HG02588 (cell line): ENCODE data around the gene RBM45.
"Not testable (repeated sequence)": the region's sequence is repeated elsewhere in the genome, so short reads cannot be mapped to it uniquely, and the experiment has no call there.

Experiments used
- ATAC-seq: cut with Tn5 transposase; IDR thresholded peaks from one replicate; pipeline ENCODE4 v1.9.1; 2021; ENCODE audit warnings: mild to moderate bottlenecking, moderate library complexity; ENCODE audit not compliant: unreplicated experiment

Gene RBM45

DNA sequence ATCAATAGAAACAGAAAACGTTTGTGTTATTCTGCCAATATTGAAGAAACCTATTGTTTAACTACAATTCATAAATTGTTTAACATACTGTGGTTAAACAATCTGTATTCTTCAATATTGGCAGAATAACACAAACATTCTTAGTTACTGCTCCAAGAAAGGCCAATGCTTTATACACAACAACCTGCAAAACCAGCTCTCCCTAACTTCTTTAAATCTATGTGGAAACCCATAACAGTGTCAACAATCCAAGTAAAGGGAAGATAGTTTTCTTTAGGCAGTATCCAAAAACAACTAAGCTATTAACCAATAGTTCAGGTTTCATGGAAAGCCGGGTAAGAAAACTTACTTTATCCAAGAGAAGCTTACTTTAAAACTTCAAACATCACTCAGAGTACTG, 6.2 kb upstream of the RBM45 start:
- no peak for ATAC-seq

DNA sequence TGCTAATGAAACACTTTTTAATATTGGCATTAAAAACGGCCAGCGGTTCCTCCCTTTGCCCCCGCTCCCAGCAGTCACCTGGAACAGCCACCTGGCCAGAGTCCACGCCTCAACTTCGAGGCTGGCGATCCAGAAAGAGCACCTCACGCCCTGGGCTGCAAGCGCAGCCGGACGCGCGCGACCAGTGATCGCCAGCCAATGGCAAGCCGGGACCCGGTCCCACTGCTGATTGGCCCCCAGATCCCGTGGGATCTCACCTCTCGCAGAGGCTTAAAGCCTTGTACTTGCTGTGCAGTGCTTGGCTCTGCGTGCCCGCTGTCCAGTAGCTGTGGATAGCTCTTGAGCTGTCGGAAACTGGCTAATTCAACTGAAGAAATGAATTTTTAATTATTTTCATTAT, 4.1 kb upstream of the RBM45 start:
- ATAC-seq, result no peak

DNA sequence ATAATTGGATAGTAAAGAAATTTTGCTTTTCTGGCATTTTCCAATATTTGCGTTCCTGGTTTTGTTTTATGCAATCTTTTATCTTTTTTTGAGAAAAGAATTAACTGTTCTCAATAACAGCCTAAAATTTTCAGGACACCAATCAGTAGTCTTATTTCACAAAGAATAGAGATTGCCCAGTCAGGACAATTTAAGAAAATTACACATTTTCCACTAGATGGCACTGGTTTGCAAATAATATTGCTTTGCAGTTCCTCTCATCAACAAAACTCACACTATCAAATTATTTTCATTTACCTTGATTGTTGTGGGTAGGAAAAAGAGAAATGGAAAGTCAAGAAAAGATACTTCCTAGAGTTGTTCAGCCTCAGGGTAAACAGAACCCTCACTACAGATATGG, 2.4 kb upstream of the RBM45 start:
- ATAC-seq, result no peak

DNA sequence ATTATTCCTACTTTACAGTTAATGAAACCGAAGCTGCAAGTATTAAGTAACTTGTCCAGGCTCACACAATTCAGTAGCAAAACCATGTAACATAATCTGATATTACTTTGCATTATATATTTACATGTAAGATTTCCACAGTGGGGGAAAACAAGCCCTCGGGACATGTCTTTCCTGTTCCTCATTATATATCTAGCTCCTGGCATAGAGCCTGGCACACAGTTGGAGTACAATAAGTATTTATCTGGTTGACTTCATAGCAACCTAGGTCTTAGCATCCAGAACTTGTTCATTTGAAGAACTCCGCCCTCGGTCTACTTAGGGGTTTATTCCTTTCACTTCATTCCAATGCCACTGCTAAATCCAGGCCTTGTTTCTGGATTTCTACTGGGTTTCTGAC, 1.6 kb upstream of the RBM45 start:
- ATAC-seq, result no peak

DNA sequence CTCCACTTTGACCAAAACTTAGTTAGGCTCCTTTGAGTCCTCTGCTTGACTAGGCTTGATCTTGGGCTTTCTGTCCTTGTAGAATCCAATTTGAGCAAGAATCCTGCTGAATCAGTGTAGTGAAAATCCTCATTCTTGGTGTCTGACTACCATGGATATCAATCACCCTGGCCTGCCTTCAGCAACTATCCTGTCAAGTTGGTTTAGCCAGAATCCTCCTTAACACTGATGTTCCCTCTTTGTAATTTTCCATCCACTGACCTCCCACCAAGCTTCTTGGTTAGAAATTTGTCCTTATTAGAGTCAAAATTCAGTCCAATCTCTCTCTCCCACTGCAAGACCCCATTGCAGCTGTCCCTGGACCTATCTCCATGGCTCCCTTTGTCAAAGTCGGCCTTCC, 494 bp upstream of the RBM45 start:
- ATAC-seq, result no peak

DNA sequence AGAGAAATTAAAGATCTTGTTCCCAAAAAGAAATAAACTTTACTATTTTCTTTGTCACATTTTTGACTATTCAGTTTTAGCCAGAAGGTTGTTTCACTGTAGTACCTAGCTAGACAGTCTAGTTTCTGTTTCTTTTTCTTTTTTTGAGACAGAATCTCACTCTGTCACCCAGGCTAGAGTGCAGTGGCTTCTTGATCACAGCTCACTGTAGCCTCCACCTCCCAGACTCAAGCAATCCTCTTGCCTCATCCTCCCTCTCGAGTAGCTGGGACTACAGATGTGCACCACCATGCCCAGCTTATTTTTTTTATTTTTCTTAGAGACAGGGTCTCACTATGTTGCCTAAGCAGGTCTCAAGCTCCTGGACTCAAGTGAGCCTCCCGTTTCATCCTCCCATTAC, 2.2 kb downstream of the RBM45 start:
- ATAC-seq, result peak; percentile 46

DNA sequence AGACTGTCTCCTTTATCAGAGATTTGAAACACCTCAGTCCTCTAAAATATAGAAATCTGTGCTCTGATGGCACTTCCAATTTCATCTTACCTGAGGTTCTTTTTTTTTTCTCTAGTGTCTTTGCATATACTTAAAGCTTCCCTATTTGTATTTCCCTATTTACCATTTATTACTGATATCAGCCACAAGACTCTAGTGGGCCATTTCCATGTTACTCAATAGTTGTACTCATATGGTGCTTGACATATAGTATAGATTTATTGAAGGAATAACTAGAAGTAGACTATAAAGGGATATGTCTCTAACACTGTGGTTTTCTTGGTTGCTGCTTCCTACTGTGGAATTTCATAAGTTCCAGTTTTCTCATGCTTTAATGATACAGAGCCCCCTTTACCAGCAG, 3.0 kb downstream of the RBM45 start:
- ATAC-seq, result no peak

DNA sequence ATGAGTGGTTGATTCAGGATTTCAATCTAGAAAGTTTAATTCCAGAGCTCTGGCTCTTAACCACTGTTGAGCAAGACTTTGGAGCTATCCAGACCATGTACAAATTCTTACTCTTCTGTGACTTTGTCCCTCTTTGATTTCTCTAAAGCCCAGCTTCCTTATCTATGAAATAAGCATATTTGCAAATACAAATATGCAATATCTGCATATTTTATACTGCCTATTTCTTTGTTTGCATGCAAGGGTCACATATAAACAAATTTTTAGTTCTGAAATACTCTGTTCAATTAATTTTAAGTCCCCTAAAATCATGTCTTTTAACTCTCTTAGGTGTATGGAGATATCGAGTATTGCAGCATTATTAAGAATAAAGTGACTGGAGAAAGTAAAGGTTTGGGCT, 5.5 kb downstream of the RBM45 start:
- ATAC-seq, result no peak

DNA sequence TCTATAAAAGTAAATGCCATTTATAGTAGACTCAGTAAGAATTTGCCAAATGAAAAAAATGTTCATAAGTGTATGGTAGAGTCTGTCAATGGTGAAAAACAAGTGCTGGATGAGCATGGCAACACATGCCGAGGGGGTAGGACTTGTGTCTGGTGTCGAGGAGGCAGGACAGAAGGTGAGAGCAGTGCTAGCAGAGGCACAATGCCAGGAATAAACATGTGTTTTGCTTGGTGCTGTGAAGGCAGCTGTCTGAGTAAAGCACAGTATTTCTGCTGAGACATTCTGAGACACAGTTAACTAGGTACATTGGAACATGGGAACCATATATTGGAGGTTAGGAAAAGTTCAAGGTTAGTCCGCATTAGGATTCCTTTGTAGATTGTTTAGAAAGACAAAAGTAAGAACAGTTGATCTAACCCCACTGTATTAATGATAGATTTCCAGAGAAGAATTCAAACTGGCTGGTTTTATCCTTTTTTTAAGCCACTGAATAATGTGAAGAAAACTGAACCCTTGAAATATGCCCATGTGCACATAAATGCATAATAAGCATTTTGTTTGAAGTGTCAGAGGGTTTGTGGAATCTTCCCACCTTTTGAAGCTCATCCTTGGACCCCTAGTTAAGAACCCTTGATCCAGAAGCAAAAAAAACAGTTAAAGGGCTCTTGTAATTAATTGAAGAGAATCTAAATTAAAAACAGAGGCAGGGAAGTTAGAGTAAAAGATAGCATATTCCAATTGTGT, 7.1 kb downstream of the RBM45 start:
- ATAC-seq, result no peak

DNA sequence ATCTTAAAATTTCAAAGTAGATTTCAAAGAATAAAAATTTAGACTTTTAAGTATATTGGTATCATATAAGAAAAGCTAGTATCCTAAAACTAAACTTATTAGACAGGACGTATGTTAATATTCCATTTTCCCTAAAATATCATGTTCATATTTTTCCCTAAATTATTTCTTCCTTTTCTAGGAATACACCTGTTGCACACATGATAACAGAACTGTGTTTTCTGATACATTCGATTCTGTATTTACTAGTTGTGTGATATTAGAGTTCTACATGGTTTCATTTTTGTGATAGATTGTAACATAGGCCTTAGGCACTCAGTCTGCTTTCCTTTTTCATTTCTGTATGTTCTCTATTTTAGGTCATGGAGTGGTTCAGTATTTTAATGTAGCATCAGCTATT, 10.9 kb downstream of the RBM45 start:
- ATAC-seq, result no peak

DNA sequence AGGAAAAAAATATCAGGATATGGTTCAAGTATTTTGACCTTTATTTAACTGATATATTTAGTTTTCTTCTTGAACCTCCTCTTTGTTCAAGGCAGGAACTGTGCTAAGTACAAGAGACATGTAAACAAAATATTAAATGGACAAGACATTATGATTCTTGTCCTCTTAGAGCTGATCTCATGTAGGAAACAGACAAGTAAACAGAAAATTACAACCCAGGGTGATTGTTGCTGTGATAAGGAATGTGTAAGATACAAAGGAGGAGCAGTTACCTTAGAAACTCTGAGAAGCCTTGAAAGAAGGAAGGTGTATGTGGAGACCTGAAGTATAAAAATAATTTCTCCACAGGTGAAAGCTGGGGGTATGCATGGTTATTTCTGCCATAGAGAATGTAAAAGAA, 12.9 kb downstream of the RBM45 start:
- no peak for ATAC-seq

DNA sequence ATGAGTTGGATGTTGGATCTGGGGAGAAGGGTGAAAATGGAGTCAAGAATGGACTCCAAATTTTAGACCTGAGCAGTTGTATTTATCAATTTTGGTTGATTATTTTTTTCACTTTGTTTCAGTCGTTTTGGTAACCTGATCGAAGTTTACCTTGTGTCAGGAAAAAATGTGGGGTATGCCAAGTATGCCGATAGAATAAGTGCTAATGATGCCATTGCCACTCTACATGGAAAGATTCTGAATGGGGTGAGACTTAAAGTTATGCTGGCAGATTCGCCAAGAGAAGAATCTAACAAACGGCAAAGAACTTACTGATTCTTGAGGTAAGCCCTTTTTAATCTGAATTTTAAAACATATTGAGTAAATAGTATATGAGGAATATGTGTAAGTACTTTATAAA, 13.6 kb downstream of the RBM45 start:
- no peak for ATAC-seq

DNA sequence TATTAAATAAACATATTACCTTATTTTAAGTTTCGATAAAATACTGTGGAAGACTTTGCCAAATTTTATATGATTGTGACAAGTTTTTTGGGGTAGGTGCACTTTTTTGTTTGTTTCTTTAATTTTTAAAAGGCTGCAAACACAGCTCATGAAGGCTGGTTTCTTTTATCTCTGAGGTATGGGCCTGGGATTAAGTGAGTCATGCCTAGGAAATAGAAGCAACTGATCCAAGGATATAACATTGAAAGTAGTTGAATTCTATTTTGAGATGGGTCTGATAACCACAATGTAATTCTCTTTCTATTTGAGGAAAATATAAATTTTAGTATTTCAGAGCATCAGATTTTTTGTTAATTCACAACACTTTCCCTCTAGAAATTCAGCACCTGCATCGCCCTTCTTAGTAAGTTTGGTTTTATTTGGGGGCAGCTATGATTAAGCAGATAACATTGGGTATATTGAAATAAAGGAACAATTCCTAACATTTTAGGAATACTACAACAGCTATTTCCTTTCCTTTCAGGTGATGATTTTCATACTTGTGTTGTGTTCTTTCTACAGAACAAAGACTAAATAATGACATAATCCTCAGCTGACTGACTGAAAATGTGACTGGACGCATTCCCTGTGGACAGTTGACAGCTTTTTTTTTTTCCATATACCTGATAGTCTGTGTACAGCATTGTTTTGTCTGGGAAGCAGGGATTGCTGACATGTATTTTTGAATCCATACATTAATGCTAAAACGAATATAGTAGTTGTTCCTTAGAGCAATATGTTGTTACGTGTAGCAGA, 16.8 kb downstream of the RBM45 start:
- no peak for ATAC-seq

DNA sequence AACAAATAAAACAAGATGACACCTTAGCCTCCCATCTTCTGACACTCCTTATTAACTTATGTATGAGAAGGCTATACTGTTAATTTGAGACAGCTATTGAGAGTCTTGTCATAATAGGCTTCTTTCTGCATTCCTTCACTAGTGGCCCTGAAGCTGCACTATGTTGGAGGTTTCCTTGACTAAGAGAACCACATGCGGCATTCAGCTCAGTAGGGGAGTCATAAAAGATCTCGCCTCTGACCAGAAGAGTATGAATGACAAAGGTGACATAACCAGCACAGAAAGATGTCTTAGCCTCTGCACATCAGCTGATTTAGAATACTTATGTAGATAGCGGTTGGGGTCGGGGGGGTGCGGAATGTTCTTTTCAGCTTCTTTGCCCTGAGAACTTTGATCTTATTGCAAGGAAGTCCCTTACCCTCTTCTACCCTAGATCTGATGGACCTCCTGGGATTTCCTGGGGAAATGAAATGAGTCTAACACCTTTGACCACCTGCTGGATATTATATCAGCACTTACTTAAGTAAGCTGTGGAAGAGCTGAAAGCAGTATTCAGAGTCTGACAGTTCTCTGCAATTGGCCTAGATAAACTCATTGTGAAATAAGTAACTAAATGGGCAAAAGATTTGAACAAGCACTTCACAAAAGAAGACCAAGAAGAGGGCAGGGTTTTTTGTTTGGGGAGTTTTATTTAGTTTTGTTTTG, 24.2 kb downstream of the RBM45 start:
- no peak for ATAC-seq

DNA sequence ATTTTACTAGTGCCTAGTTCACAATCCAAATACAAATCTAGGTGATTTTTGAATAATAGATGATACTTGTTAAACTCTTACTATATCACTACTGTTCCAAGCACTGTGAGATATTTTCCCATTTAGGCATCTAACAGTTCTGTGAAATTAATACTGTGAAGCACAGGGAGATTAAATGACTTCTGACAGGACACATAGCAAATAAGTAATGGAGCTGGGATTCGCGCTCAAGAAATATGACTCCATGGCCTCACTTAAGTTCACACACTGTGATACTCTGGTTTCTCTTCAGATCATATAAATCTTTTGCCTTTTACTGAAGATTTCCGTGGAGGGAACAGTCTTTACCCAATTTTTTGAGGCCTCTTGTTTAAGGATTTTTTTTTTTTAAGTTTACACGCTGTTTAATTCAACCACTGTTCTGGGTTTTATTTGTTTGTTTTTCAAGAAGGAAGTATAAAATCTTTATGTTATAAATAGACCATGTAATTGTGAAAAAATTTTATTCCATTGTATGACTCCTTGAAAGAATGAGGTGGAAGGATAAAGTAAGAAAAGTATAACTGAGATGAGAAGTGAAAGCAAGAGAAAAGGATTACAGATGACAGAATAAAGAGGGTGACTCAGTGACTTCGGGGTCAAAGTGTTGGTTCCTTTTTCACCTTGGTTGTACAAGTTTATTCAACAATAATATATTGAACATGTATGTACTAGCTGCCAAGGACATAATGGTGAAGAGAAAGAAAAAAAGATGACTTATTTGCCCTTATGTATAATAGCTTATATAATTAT, 30.2 kb downstream of the RBM45 start:
- ATAC-seq, result no peak

DNA sequence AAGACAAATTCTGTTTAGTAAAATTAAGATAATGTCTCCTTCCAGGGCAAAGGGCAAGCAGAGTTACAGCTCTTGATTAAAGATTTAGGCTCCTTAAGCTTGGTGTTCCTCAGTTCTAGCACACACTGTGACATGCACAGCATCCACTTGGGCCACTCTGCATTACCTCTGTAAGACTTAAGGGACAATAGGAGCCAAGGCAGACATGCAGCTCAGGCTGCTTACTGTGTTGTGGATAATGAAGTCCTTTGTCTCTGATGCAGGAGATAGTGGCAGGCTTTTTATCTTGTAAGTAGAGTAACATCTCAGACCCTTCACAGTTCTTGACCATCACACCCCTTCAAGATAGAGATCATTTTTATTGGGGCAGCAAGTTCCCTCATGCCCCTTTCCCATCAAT, 31.2 kb downstream of the RBM45 start:
- ATAC-seq, result no peak

DNA sequence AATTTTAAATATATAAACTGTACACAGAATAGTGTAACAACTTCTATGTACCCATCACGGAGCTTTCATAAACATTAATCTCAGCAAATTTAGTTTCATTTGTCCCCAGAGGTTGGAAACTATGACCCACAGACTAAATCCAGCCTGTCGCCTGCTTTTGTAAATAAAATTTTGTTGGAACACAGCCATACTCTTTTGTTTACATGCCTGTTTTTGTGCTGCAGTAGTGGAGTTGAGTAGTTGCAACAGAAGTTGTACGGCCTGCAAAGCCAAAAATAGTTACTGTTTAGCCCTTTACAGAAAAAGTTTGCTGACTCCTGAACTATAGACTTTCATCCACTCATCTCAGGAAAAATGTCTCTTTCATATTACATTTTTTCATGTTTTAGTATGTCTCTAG, 39.8 kb downstream of the RBM45 start:
- no peak for ATAC-seq

DNA sequence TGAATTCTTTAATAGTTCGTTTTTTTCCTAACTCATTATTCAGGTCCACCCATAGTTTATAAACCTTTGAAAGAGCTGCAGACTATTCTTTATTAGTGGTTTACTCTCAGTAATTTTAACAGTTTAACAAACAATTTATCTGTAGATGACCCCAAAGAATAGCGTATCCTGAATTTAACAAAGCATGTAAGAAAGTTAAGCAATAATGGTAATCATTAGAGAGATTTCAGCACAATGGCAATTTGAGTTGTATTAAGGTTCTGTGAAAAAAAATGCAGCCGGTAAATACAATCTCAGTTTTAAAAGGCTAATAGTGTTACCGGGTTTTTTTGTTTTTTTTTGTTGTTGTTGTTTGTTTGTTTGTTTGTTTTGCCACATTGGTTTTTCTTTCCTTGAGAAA, 40.3 kb downstream of the RBM45 start:
- ATAC-seq, result no peak

DNA sequence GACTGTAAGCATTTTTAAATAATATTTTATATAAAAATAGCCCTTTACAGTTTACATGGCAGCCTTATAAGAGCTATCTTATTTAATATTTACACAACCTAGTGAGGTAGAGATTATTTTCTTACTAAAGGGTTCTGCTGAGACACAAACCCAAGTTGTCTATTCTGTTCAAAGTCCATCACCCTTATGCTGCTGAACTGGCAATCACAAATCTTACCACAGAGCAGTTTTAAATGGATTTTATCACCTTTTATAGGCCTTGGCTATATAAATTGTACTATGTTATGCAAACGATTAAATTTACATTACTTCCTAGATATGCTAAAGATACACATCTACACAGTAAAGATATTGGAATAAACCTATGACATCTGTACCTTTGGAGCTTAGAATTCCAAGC, 40.7 kb downstream of the RBM45 start:
- no peak for ATAC-seq

DNA sequence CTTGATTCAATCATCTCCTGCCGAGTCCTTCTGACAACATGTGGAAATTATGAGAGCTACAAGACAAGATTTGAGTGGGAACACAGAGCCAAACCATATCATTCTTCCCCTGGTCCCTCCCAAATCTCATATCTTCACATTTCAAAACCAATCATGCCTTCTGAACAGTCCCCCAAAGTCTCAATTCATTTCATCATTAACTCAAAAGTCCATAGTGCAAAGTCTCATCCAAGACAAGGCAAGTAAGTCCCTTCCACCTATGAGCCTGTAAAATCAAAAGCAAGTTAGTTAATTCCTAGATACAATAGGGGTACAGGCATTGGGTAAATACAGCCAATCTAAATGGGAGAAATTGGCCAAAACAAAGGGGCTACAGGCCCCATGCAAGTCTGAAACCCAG, 41.6 kb downstream of the RBM45 start:
- ATAC-seq, result not testable (repeated sequence)

DNA sequence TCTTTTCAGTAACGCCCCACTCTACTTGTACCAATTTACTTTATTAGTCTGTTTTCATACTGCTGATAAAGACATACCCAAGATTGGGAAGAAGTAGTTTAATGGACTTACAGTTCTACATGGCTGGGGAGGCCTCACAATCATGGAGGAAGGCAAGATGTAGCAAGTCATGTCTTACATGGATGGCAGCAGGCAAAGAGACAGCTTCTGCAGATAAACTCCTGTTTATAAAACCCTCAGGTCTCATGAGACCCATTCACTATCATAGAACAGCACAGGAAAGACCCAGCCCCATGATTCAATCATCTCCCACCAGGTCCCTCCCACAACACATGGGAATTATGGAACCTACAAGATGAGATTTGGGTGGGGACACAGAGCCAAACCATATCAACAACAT, 43.3 kb downstream of the RBM45 start:
- no peak for ATAC-seq
